Vagina (tissue), 2 donors: Measurements from ENCODE around the gene KAZN.

ENCODE experiments used
- CTCF ChIP-seq, 3 experiments: fragments of 450-650 bp in 2 of 3; fragments of 200-600 bp in 1 of 3; sonication (generic) in 1 of 3; IDR thresholded peaks; one replicate each; pipeline ENCODE4 v1.5.1; 2017 to 2019; ENCODE audit warnings: antibody characterized with exemption in 3 of 3, mild to moderate bottlenecking in 2 of 3, moderate library complexity in 2 of 3
- POLR2AphosphoS5 ChIP-seq, 2 donors: sonication (generic); formaldehyde crosslinking; IDR thresholded peaks; one replicate each; pipeline ENCODE4 v1.9.0; 2017; ENCODE audit warnings: antibody characterized with exemption in 2 of 2, mild to moderate bottlenecking in 2 of 2, low read depth in 1 of 2; ENCODE audit not compliant: insufficient read depth in 1 of 2

GRCh38 chr1:14737561-14738094, 139.1 kb downstream of the KAZN start:
- TF ChIP-seq CTCF (IDR thresholded peaks at IDR 0.05) = no peak
- TF ChIP-seq POLR2AphosphoS5 (IDR thresholded peaks at IDR 0.05; ENCODE audit: insufficient read depth in 1 of 2, low read depth in 1 of 2) = no peak
